ENCODE measurements around the gene LRPAP1.

The LRPAP1 gene

GRCh38 chr4:3500111-3500510 lies 32.1 kb downstream of the LRPAP1 start:
- DNase-seq (ENCODE audit: low spot score), result no peak

- no peak for DNase-seq (ENCODE audit: low spot score)
Observed at GRCh38 chr4:3499710-3500109, 32.5 kb downstream of the LRPAP1 start.

- DNase-seq (ENCODE audit: low spot score), result no peak
Observed at GRCh38 chr4:3498901-3499510, 33.2 kb downstream of the LRPAP1 start.

- DNase-seq (ENCODE audit: low spot score), result no peak
Observed at GRCh38 chr4:3498407-3498806, 33.8 kb downstream of the LRPAP1 start.

- no peak for DNase-seq (ENCODE audit: low spot score)
Observed at GRCh38 chr4:3497523-3498389, 34.5 kb downstream of the LRPAP1 start.

- DNase-seq (ENCODE audit: low spot score), result no peak
Observed at GRCh38 chr4:3497095-3497494, 35.1 kb downstream of the LRPAP1 start.

- DNase-seq (ENCODE audit: low spot score), result no peak
Observed at GRCh38 chr4:3496021-3496420, 36.2 kb downstream of the LRPAP1 start.

- no peak for DNase-seq (ENCODE audit: low spot score)
Observed at GRCh38 chr4:3495204-3495975, 36.8 kb downstream of the LRPAP1 start.

- DNase-seq (ENCODE audit: low spot score), result no peak
Observed at GRCh38 chr4:3494462-3494871, 37.8 kb downstream of the LRPAP1 start.

GRCh38 chr4:3493720-3494461 lies 38.3 kb downstream of the LRPAP1 start:
- no peak for DNase-seq (ENCODE audit: low spot score)

GRCh38 chr4:3492741-3493719 lies 39.2 kb downstream of the LRPAP1 start:
- DNase-seq (ENCODE audit: low spot score), result no peak

GRCh38 chr4:3491681-3492405 lies 40.4 kb downstream of the LRPAP1 start:
- peak; percentile 69 for DNase-seq (ENCODE audit: low spot score)

GRCh38 chr4:3489451-3489962 lies 42.7 kb downstream of the LRPAP1 start:
- DNase-seq (ENCODE audit: low spot score), result no peak

GRCh38 chr4:3488820-3489219 lies 43.4 kb downstream of the LRPAP1 start:
- DNase-seq (ENCODE audit: low spot score), result no peak

- DNase-seq (ENCODE audit: low spot score), result no peak
Observed at GRCh38 chr4:3487861-3488260, 44.4 kb downstream of the LRPAP1 start.

GRCh38 chr4:3486541-3487540 lies 45.4 kb downstream of the LRPAP1 start:
- no peak for DNase-seq (ENCODE audit: low spot score)

- DNase-seq (ENCODE audit: low spot score), result no peak
Observed at GRCh38 chr4:3485886-3486540, 46.2 kb downstream of the LRPAP1 start.
